HepG2 (cell line): ENCODE results near the gene SAP130.

Experiments used
- DNMT1 ChIP-seq: sonication (generic); formaldehyde crosslinking; IDR thresholded peaks from 2 replicates; pipeline ENCODE4 v1.5.1; 2020; ENCODE audit warnings: mild to moderate bottlenecking, missing genetic modification reagents
- NKX3-1 ChIP-seq: sonication (generic); formaldehyde crosslinking; IDR thresholded peaks from 2 replicates; pipeline ENCODE4 v1.5.0; 2020; ENCODE audit warnings: missing genetic modification reagents
- NR2C2 ChIP-seq: sonication (generic); formaldehyde crosslinking; IDR thresholded peaks from 2 replicates; pipeline ENCODE4 v1.4.0; 2020; ENCODE audit warnings: missing genetic modification reagents, mild to moderate bottlenecking, moderate library complexity, borderline replicate concordance
- ZNF546 ChIP-seq: sonication (generic); formaldehyde crosslinking; conservative IDR thresholded peaks from 2 replicates; pipeline ENCODE4 v1.8.1; 2023; ENCODE audit warnings: mild to moderate bottlenecking, missing genetic modification reagents
- ZNF7 ChIP-seq: IDR thresholded peaks from 2 replicates; pipeline ENCODE4 v1.6.1; 2016; ENCODE audit warnings: missing biosample characterization, missing genetic modification reagents
- TF ChIP-seq, protein P1 (sequence below): sonication (generic); formaldehyde crosslinking; IDR thresholded peaks from 2 replicates; pipeline ENCODE4 v1.4.0; 2020; ENCODE audit warnings: missing genetic modification reagents, borderline replicate concordance
- TF ChIP-seq, protein P2 (sequence below): sonication (generic); formaldehyde crosslinking; IDR thresholded peaks from 2 replicates; pipeline ENCODE4 v1.5.0; 2020; ENCODE audit warnings: mild to moderate bottlenecking, missing genetic modification reagents, moderate library complexity
- TF ChIP-seq, protein P3 (sequence below): IDR thresholded peaks from 2 replicates; pipeline ENCODE4 v1.6.1; 2016; ENCODE audit warnings: missing biosample characterization, missing genetic modification reagents, low read depth

- TF ChIP-seq, protein P1, sequence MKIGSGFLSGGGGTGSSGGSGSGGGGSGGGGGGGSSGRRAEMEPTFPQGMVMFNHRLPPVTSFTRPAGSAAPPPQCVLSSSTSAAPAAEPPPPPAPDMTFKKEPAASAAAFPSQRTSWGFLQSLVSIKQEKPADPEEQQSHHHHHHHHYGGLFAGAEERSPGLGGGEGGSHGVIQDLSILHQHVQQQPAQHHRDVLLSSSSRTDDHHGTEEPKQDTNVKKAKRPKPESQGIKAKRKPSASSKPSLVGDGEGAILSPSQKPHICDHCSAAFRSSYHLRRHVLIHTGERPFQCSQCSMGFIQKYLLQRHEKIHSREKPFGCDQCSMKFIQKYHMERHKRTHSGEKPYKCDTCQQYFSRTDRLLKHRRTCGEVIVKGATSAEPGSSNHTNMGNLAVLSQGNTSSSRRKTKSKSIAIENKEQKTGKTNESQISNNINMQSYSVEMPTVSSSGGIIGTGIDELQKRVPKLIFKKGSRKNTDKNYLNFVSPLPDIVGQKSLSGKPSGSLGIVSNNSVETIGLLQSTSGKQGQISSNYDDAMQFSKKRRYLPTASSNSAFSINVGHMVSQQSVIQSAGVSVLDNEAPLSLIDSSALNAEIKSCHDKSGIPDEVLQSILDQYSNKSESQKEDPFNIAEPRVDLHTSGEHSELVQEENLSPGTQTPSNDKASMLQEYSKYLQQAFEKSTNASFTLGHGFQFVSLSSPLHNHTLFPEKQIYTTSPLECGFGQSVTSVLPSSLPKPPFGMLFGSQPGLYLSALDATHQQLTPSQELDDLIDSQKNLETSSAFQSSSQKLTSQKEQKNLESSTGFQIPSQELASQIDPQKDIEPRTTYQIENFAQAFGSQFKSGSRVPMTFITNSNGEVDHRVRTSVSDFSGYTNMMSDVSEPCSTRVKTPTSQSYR (CRISPR knock-in tag): no peak
- TF ChIP-seq NKX3-1 (CRISPR knock-in tag): no peak
- TF ChIP-seq, protein P2, sequence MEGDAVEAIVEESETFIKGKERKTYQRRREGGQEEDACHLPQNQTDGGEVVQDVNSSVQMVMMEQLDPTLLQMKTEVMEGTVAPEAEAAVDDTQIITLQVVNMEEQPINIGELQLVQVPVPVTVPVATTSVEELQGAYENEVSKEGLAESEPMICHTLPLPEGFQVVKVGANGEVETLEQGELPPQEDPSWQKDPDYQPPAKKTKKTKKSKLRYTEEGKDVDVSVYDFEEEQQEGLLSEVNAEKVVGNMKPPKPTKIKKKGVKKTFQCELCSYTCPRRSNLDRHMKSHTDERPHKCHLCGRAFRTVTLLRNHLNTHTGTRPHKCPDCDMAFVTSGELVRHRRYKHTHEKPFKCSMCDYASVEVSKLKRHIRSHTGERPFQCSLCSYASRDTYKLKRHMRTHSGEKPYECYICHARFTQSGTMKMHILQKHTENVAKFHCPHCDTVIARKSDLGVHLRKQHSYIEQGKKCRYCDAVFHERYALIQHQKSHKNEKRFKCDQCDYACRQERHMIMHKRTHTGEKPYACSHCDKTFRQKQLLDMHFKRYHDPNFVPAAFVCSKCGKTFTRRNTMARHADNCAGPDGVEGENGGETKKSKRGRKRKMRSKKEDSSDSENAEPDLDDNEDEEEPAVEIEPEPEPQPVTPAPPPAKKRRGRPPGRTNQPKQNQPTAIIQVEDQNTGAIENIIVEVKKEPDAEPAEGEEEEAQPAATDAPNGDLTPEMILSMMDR (CRISPR knock-in tag): 0 out of 2 replicates have a peak, but pooled peaks have one; percentile 1
- no peak for TF ChIP-seq NR2C2
- TF ChIP-seq ZNF546 (CRISPR knock-in tag): no peak
- TF ChIP-seq ZNF7 (CRISPR knock-in tag): no peak
- no peak for TF ChIP-seq DNMT1 (CRISPR knock-in tag)
- TF ChIP-seq, protein P3, sequence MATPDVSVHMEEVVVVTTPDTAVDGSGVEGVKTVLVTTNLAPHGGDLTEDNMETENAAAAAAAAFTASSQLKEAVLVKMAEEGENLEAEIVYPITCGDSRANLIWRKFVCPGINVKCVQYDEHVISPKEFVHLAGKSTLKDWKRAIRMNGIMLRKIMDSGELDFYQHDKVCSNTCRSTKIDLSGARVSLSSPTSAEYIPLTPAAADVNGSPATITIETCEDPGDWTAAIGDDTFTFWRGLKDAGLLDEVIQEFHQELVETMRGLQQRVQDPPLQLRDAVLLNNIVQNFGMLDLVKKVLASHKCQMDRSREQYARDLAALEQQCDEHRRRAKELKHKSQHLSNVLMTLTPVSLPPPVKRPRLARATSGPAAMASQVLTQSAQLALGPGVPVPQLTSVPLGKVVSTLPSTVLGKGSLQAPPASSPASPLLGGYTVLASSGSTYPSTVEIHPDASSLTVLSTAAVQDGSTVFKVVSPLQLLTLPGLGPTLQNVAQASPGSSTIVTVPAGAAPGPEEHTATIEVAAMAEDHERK: no peak
Measured at GRCh38 chr2:128027278-128027800, 520 bp downstream of the SAP130 start.
